ENCODE measurements around the gene RPTOR. TPM values are rescaled to one million over a fixed set of nuclear protein-coding genes. Genes with fewer than 3 reads are reported as not detected.

The RPTOR gene
- total RNA-seq, 1 experiment from 2014 or later, result 25.1 TPM

DNA sequence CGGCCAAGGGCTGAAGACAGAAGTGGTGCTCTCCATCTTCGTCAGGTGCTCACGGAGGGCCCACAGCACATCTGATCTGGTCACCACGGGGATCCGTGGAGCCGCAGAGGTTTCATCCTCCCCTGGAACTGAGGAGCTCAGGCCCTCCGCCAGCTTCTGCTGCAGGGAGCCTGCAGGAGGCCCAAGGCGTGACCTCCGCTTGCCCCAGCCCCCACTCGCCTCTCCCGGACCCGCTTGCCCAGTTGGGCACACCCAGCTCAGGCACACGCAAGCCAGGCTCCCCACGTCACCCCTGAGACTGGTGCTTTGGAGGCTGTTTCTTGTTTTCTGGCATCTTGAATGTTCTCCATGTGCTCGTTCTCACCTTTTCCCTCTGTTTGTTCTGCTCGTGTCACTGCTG is 407.7 kb downstream of the RPTOR start:
- Histone ChIP-seq H2AK5ac (ENCODE audit: insufficient read length, low read length) (no peak overlapping the region), H3K27me3 (ENCODE audit: insufficient read depth, low read length) (no peaks in the 10 kb centered on the region), H3K4me1 (ENCODE audit: insufficient read depth, low read length) (no peaks in the 10 kb centered on the region), H3K79me2 (ENCODE audit: insufficient read depth, low read length) (no peaks in the 10 kb centered on the region), H4K91ac (ENCODE audit: insufficient read length, low read depth, low read length) (no peak overlapping the region), H3K9ac (ENCODE audit: extremely low read depth, insufficient read length, low read length) (no peak overlapping the region), H2AFZ (ENCODE audit: low read length) (no peak overlapping the region), H3K56ac (ENCODE audit: insufficient read length, low read depth, low read length) (no peak overlapping the region), H4K8ac (replicated peaks; ENCODE audit: insufficient read length, low read depth, low read length) (no peak overlapping the region), H2BK120ac (ENCODE audit: low read depth, low read length, poor library complexity, severe bottlenecking) (no peak overlapping the region), H3K4me2 (ENCODE audit: insufficient read depth, insufficient read length, low read length) (no peak overlapping the region), H3K23ac (ENCODE audit: insufficient read length, low read depth, low read length) (no peak overlapping the region), H2BK20ac (ENCODE audit: low read depth, low read length, poor library complexity, severe bottlenecking) (no peak overlapping the region), H3K18ac (ENCODE audit: insufficient read length, low read depth, low read length) (no peak overlapping the region), H4K20me1 (ENCODE audit: control insufficient read depth, insufficient read depth, insufficient read length) (no peaks in the 10 kb centered on the region), H3K79me1 (ENCODE audit: insufficient read depth, low read depth, low read length, poor library complexity, severe bottlenecking) (no peaks in the 10 kb centered on the region), H3K14ac (ENCODE audit: insufficient read depth, low read length) (no peak overlapping the region), H4K5ac (ENCODE audit: insufficient read length, low read depth, low read length) (no peak overlapping the region), H3K23me2 (ENCODE audit: insufficient read length, low read depth, low read length, poor library complexity, severe bottlenecking) (no peaks in the 10 kb centered on the region), H3K9me3 (ENCODE audit: control insufficient read depth, low read depth, low read length) (no peaks in the 10 kb centered on the region), H2BK15ac (ENCODE audit: low read depth, low read length) (no peak overlapping the region), H2BK5ac (ENCODE audit: insufficient read length, low read length) (no peak overlapping the region), H2BK12ac (ENCODE audit: insufficient read length, low read depth, low read length) (no peak overlapping the region), H3T11ph (ENCODE audit: low read length) (no peak overlapping the region), H3K4ac (ENCODE audit: low read depth, low read length) (no peak overlapping the region), H3K27ac (ENCODE audit: insufficient read length, low read depth, low read length) (no peak overlapping the region)
- H3K27ac Mint-ChIP-seq, result peak overlapping the region in 1 of 3 experiments; percentile 91; a peak in 1 of 7 replicates
- peaks cover 0 to 8% (median 0%) of the 10 kb centered on the region in 3 experiments; a peak in 3 of 7 replicates for H3K36me3 Mint-ChIP-seq (ENCODE audit: insufficient read depth in 1 of 3, low read depth in 3 of 3)
- H3K27me3 Mint-ChIP-seq (ENCODE audit: low read depth), result peaks cover 1% of the 10 kb centered on the region; the same call in 1 of the 2 replicates
- no peaks in the 10 kb centered on the region for H3K9me3 Mint-ChIP-seq
- no peak overlapping the region for H3K4me3 Mint-ChIP-seq
- H3K4me1 Mint-ChIP-seq, result peaks cover 8 to 12% of the 10 kb centered on the region in 2 experiments; a peak in 3 of 4 replicates
- WGBS (ENCODE audit: extremely low coverage, insufficient read length, low lambda C conversion rate), result no CpG with 5 or more reads among the region's 16 CpGs
- TF ChIP-seq CTCF (conservative IDR thresholded peaks at IDR 0.05), result no peak
- DNase-seq, result no peak

All from H9 (cell line).